ENCODE results near the gene NXPE3.

NXPE3 gene

GRCh38 chr3:101779822-101780381, 891 bp downstream of the NXPE3 start:
- Histone ChIP-seq H3K36me3 (replicated peaks) (peaks cover 21% of the 10 kb centered on the region), H3K9me3 (no peaks in the 10 kb centered on the region), H3K4me3 (peak overlapping the region; percentile 81), H3K4me1 (peaks cover 23% of the 10 kb centered on the region), H3K27me3 (ENCODE audit: low read depth) (no peaks in the 10 kb centered on the region)
- in situ Hi-C loops (cut with MboI; ENCODE audit: low sequenced_read_pairs) = no loop called here
- DNase-seq (ENCODE audit: low spot score in 2 of 2) = peak in 1 of 2 experiments; percentile 22

GRCh38 chr3:101780661-101781060, 1.6 kb downstream of the NXPE3 start:
- in situ Hi-C loops (cut with MboI; ENCODE audit: low sequenced_read_pairs) = no loop called here
- Histone ChIP-seq H3K4me3 (peak overlapping the region; percentile 81), H3K36me3 (replicated peaks) (peaks cover 29% of the 10 kb centered on the region), H3K27me3 (ENCODE audit: low read depth) (no peaks in the 10 kb centered on the region), H3K4me1 (peaks cover 23% of the 10 kb centered on the region), H3K9me3 (no peaks in the 10 kb centered on the region)
- DNase-seq (ENCODE audit: low spot score in 2 of 2) = peak; percentile 45 to 61

GRCh38 chr3:101781166-101781565, 2.2 kb downstream of the NXPE3 start:
- H3K27me3 ChIP-seq (ENCODE audit: low read depth) = no peaks in the 10 kb centered on the region
- DNase-seq (ENCODE audit: low spot score in 2 of 2) = peak; percentile 22 to 70
- in situ Hi-C loops (cut with MboI; ENCODE audit: low sequenced_read_pairs) = no loop called here
- H3K36me3 ChIP-seq (replicated peaks) = peaks cover 34% of the 10 kb centered on the region
- peak overlapping the region; percentile 81 for H3K4me3 ChIP-seq
- H3K9me3 ChIP-seq = no peaks in the 10 kb centered on the region
- H3K4me1 ChIP-seq = peaks cover 23% of the 10 kb centered on the region

- DNase-seq (ENCODE audit: low spot score in 2 of 2) = no peak
- Histone ChIP-seq H3K4me3 (no peak overlapping the region), H3K4me1 (peaks cover 22% of the 10 kb centered on the region), H3K9me3 (no peaks in the 10 kb centered on the region), H3K27me3 (ENCODE audit: low read depth) (no peaks in the 10 kb centered on the region), H3K36me3 (replicated peaks) (peaks cover 62% of the 10 kb centered on the region)
- in situ Hi-C loops (cut with MboI; ENCODE audit: low sequenced_read_pairs) = no loop called here
These were observed 6.0 kb downstream of the NXPE3 start for GRCh38 chr3:101784855-101785613.

- no peaks in the 10 kb centered on the region for H3K27me3 ChIP-seq (ENCODE audit: low read depth)
- in situ Hi-C loops (cut with MboI; ENCODE audit: low sequenced_read_pairs) = no loop called here
- H3K4me3 ChIP-seq = no peak overlapping the region
- H3K36me3 ChIP-seq (replicated peaks) = peaks cover 57% of the 10 kb centered on the region
- DNase-seq (ENCODE audit: low spot score in 2 of 2) = no peak
- H3K4me1 ChIP-seq = peaks cover 6% of the 10 kb centered on the region; the same call in 1 of the 2 replicates
- H3K9me3 ChIP-seq = no peaks in the 10 kb centered on the region
These were observed 12.8 kb downstream of the NXPE3 start for GRCh38 chr3:101791778-101792177.

GRCh38 chr3:101796077-101796680, 17.2 kb downstream of the NXPE3 start:
- in situ Hi-C loops (cut with MboI; ENCODE audit: low sequenced_read_pairs) = no loop called here
- DNase-seq (ENCODE audit: low spot score in 2 of 2) = no peak
- H3K4me3 ChIP-seq = no peak overlapping the region
- peaks cover 35% of the 10 kb centered on the region for H3K36me3 ChIP-seq (replicated peaks)
- H3K4me1 ChIP-seq = peaks cover 6% of the 10 kb centered on the region; the same call in 1 of the 2 replicates
- no peaks in the 10 kb centered on the region for H3K9me3 ChIP-seq
- H3K27me3 ChIP-seq (ENCODE audit: low read depth) = no peaks in the 10 kb centered on the region

GRCh38 chr3:101801174-101801573, 22.2 kb downstream of the NXPE3 start:
- no peak overlapping the region for H3K4me3 ChIP-seq
- H3K36me3 ChIP-seq (replicated peaks) = peaks cover 38% of the 10 kb centered on the region
- no peaks in the 10 kb centered on the region for H3K4me1 ChIP-seq
- no peak for DNase-seq (ENCODE audit: low spot score in 2 of 2)
- in situ Hi-C loops (cut with MboI; ENCODE audit: low sequenced_read_pairs) = loop anchor here (10.0 kb wide), 1 partner anchor 734 kb away; no protein-coding TSS in a partner anchor
- no peaks in the 10 kb centered on the region for H3K27me3 ChIP-seq (ENCODE audit: low read depth)
- H3K9me3 ChIP-seq = no peaks in the 10 kb centered on the region

GRCh38 chr3:101802179-101802578, 23.2 kb downstream of the NXPE3 start:
- no peaks in the 10 kb centered on the region for H3K9me3 ChIP-seq
- peaks cover 31% of the 10 kb centered on the region for H3K36me3 ChIP-seq (replicated peaks)
- H3K27me3 ChIP-seq (ENCODE audit: low read depth) = no peaks in the 10 kb centered on the region
- no peak for DNase-seq (ENCODE audit: low spot score in 2 of 2)
- no peaks in the 10 kb centered on the region for H3K4me1 ChIP-seq
- in situ Hi-C loops (cut with MboI; ENCODE audit: low sequenced_read_pairs) = loop anchor here (10.0 kb wide), 1 partner anchor 733 kb away; no protein-coding TSS in a partner anchor
- H3K4me3 ChIP-seq = no peak overlapping the region

- Histone ChIP-seq H3K27me3 (ENCODE audit: low read depth) (no peaks in the 10 kb centered on the region), H3K4me1 (no peaks in the 10 kb centered on the region), H3K36me3 (replicated peaks) (peaks cover 30% of the 10 kb centered on the region), H3K9me3 (no peaks in the 10 kb centered on the region), H3K4me3 (no peak overlapping the region)
- in situ Hi-C loops (cut with MboI; ENCODE audit: low sequenced_read_pairs) = loop anchor here (10.0 kb wide), 1 partner anchor 732 kb away; no protein-coding TSS in a partner anchor
- DNase-seq (ENCODE audit: low spot score in 2 of 2) = peak; percentile 69 to 70
These were observed 24.3 kb downstream of the NXPE3 start for GRCh38 chr3:101803173-101803782.

GRCh38 chr3:101803939-101804338, 24.9 kb downstream of the NXPE3 start:
- Histone ChIP-seq H3K36me3 (replicated peaks) (peaks cover 27% of the 10 kb centered on the region), H3K9me3 (no peaks in the 10 kb centered on the region), H3K4me3 (no peak overlapping the region), H3K27me3 (ENCODE audit: low read depth) (no peaks in the 10 kb centered on the region), H3K4me1 (no peaks in the 10 kb centered on the region)
- no peak for DNase-seq (ENCODE audit: low spot score in 2 of 2)
- in situ Hi-C loops (cut with MboI; ENCODE audit: low sequenced_read_pairs) = loop anchor here (10.0 kb wide), 1 partner anchor 731 kb away; no protein-coding TSS in a partner anchor

GRCh38 chr3:101806491-101806890, 27.5 kb downstream of the NXPE3 start:
- in situ Hi-C loops (cut with MboI; ENCODE audit: low sequenced_read_pairs) = loop anchor here (10.0 kb wide), 1 partner anchor 728 kb away; no protein-coding TSS in a partner anchor
- H3K4me1 ChIP-seq = no peaks in the 10 kb centered on the region

GRCh38 chr3:101807888-101808287, 28.9 kb downstream of the NXPE3 start:
- no peak overlapping the region for H3K4me3 ChIP-seq
- peaks cover 12% of the 10 kb centered on the region for H3K36me3 ChIP-seq (replicated peaks)
- H3K4me1 ChIP-seq = no peaks in the 10 kb centered on the region
- H3K27me3 ChIP-seq (ENCODE audit: low read depth) = no peaks in the 10 kb centered on the region
- DNase-seq (ENCODE audit: low spot score in 2 of 2) = no peak
- in situ Hi-C loops (cut with MboI; ENCODE audit: low sequenced_read_pairs) = loop anchor here (10.0 kb wide), 1 partner anchor 727 kb away; no protein-coding TSS in a partner anchor
- H3K9me3 ChIP-seq = no peaks in the 10 kb centered on the region

More at GRCh38 chr3:101806491-101806890, 27.5 kb downstream of the NXPE3 start:
- H3K9me3 ChIP-seq = no peaks in the 10 kb centered on the region
- no peaks in the 10 kb centered on the region for H3K27me3 ChIP-seq (ENCODE audit: low read depth)
- peaks cover 20% of the 10 kb centered on the region for H3K36me3 ChIP-seq (replicated peaks)
- H3K4me3 ChIP-seq = no peak overlapping the region
- no peak for DNase-seq (ENCODE audit: low spot score in 2 of 2)

- Histone ChIP-seq H3K9me3 (no peaks in the 10 kb centered on the region), H3K27me3 (ENCODE audit: low read depth) (no peaks in the 10 kb centered on the region), H3K4me1 (no peaks in the 10 kb centered on the region), H3K4me3 (no peak overlapping the region), H3K36me3 (replicated peaks) (peaks cover under 1% of the 10 kb centered on the region)
- in situ Hi-C loops (cut with MboI; ENCODE audit: low sequenced_read_pairs) = loop anchor here (10.0 kb wide), 1 partner anchor 725 kb away; no protein-coding TSS in a partner anchor
- peak; percentile 41 to 64 for DNase-seq (ENCODE audit: low spot score in 2 of 2)
These were observed 30.4 kb downstream of the NXPE3 start for GRCh38 chr3:101809178-101810021.

Data from HAP-1 (cell line).